ENCODE measurements around the gene SH3GLB2. TPM values are rescaled to one million over a fixed set of nuclear protein-coding genes. Genes with fewer than 3 reads are reported as not detected.
A peak's percentile ranks its signal among the peaks of the same experiment; 100 is the strongest.

Gene SH3GLB2
- total RNA-seq, 5 donors from 2014 or later (not counting 1 experiment from before 2014, with no cell fraction given): 85.8 to 140 (median 131) TPM

DNA sequence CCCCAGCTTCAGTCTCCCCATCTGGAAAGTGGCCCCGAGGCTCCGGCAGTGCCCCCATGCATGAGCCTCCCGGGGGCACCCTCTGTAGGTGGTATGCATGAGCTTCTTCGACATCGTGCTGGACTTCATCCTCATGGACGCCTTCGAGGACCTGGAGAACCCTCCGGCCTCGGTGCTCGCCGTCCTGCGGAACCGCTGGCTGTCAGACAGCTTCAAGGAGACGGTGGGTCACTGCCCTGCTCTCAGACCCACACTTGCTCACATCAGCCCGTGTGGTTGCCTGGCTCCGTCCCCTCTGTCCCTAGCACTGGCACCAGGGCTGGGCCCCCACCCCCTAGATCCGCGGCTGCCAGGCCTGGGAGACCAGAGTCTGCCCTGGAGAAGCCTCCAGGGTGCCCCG lies 40.0 kb upstream of the SH3GLB2 start:
- H3K9me3 ChIP-seq: no peaks in the 10 kb centered on the region
- CTCF ChIA-PET: no interaction called here

DNA sequence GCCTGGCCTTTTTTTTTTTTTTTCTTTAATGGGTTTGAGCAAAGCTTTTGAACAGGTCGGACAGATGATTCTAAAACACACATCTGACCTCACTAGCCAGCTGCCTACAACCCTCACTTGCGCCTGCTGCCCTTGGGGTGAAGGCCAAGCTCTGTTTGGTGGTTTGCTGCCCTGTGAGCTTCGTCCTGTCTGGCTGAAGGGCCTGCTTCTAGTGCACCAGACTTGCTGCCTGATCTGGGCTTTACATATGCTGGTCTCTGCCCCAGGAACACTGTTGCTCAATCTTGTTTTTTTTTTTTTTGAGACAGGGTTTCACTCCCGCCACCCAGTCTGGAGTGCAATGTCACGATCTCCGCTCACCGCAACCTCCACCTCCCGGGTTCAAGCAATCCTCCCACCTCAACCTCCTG lies 36.4 kb upstream of the SH3GLB2 start:
- H3K27ac ChIP-seq (ENCODE audit: low read length): no peak overlapping the region
- no peak overlapping the region for H3K4me3 ChIP-seq (ENCODE audit: control insufficient read depth in 1 of 2, extremely low read depth in 1 of 2, low read length in 1 of 2)
- CTCF ChIA-PET: interaction anchor here in 1 of 2 donors (0.7 kb wide), 1 partner anchor 222 kb away, joined by 3 read pairs; no protein-coding TSS in a partner anchor
- H3K36me3 ChIP-seq (ENCODE audit: control insufficient read depth in 2 of 2, extremely low read depth in 1 of 2, insufficient read depth in 1 of 2, low read length in 1 of 2): peaks cover 12 to 57% of the 10 kb centered on the region in 2 donors
- Mint-ChIP-seq H3K36me3 (peaks cover 12% of the 10 kb centered on the region), H3K27me3 (no peaks in the 10 kb centered on the region), H3K4me1 (peaks cover 14 to 15% (median 15%) of the 10 kb centered on the region in 3 donors), H3K9me3 (no peaks in the 10 kb centered on the region), H3K27ac (no peak overlapping the region), H3K4me3 (no peak overlapping the region)
- peaks cover 8 to 21% of the 10 kb centered on the region in 2 experiments for H3K4me1 ChIP-seq (ENCODE audit: control insufficient read depth in 1 of 2, extremely low read depth in 1 of 2, insufficient read depth in 2 of 2, low read length in 2 of 2)
- H3K27me3 ChIP-seq (replicated peaks in 1 of 2; ENCODE audit: control insufficient read depth in 2 of 2, extremely low read depth in 1 of 2, insufficient read depth in 2 of 2, low read length in 1 of 2): no peaks in the 10 kb centered on the region
- no peaks in the 10 kb centered on the region for H3K9me3 ChIP-seq
- DNase-seq: no peak
- WGBS (ENCODE audit: insufficient coverage): 97% methylated on average over 7 of the region's 8 CpGs
- POLR2A ChIA-PET: no interaction called here
- no peak for ATAC-seq (replicated peaks in 1 of 4)

More for the DNA sequence above, 40.0 kb upstream of the SH3GLB2 start:
- POLR2A ChIA-PET: no interaction called here
- 97% methylated on average over 11 of the region's 19 CpGs for WGBS (ENCODE audit: insufficient coverage)
- DNase-seq: no peak
- H3K36me3 Mint-ChIP-seq: peaks cover 8% of the 10 kb centered on the region
- H3K9me3 Mint-ChIP-seq: no peaks in the 10 kb centered on the region
- H3K27ac ChIP-seq (ENCODE audit: low read length): peak overlapping the region; percentile 73
- ATAC-seq (replicated peaks in 1 of 4): no peak
- no peak overlapping the region for H3K4me3 ChIP-seq (ENCODE audit: control insufficient read depth in 1 of 2, extremely low read depth in 1 of 2, low read length in 1 of 2)
- peak overlapping the region; percentile 87 to 93 for H3K27ac Mint-ChIP-seq
- peak overlapping the region in 1 of 3 donors; percentile 75 for H3K4me3 Mint-ChIP-seq
- H3K4me1 ChIP-seq (ENCODE audit: control insufficient read depth in 1 of 2, extremely low read depth in 1 of 2, insufficient read depth in 2 of 2, low read length in 2 of 2): peaks cover 31 to 55% of the 10 kb centered on the region in 2 experiments
- H3K27me3 ChIP-seq (replicated peaks in 1 of 2; ENCODE audit: control insufficient read depth in 2 of 2, extremely low read depth in 1 of 2, insufficient read depth in 2 of 2, low read length in 1 of 2): no peaks in the 10 kb centered on the region
- H3K27me3 Mint-ChIP-seq: no peaks in the 10 kb centered on the region
- peaks cover 5 to 37% of the 10 kb centered on the region in 2 donors for H3K36me3 ChIP-seq (ENCODE audit: control insufficient read depth in 2 of 2, extremely low read depth in 1 of 2, insufficient read depth in 1 of 2, low read length in 1 of 2)
- peaks cover 23 to 41% (median 33%) of the 10 kb centered on the region in 3 donors for H3K4me1 Mint-ChIP-seq

DNA sequence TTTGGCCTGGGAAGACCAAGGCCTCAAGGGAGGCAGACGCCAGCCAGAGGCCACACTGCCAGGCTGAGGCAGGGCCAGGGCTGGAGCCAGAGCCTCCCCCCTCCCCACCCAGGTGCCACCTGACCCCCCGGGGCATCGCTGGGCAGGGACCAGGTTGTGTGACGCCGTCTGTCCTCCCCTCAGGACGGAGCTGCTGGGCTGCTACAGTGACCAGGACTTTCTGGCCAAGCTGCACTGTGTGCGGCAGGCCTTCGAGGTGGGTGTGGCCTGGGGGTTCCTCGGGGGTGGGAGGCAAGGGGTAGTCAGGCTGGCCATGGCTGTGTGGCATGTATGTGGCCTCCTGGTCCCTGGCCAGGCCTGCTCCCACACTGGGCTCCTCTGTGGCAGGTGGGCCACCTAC lies 34.9 kb upstream of the SH3GLB2 start:
- H3K27ac ChIP-seq (ENCODE audit: low read length): no peak overlapping the region
- WGBS (ENCODE audit: insufficient coverage): 100% methylated on average over 1 of the region's 9 CpGs
- no peaks in the 10 kb centered on the region for H3K9me3 ChIP-seq
- no peaks in the 10 kb centered on the region for H3K27me3 ChIP-seq (replicated peaks in 1 of 2; ENCODE audit: control insufficient read depth in 2 of 2, extremely low read depth in 1 of 2, insufficient read depth in 2 of 2, low read length in 1 of 2)
- no peak for ATAC-seq (replicated peaks in 1 of 4)
- H3K4me3 Mint-ChIP-seq: no peak overlapping the region
- DNase-seq: no peak
- ChIA-PET CTCF (no interaction called here), POLR2A (interaction anchor here in 1 of 2 donors (0.5 kb wide), 1 partner anchor 129 kb away, joined by 4 read pairs; no protein-coding TSS in a partner anchor)
- H3K36me3 Mint-ChIP-seq: peaks cover 18% of the 10 kb centered on the region
- no peak overlapping the region for H3K27ac Mint-ChIP-seq
- peaks cover 24 to 64% of the 10 kb centered on the region in 2 donors for H3K36me3 ChIP-seq (ENCODE audit: control insufficient read depth in 2 of 2, extremely low read depth in 1 of 2, insufficient read depth in 1 of 2, low read length in 1 of 2)
- no peaks in the 10 kb centered on the region for H3K9me3 Mint-ChIP-seq
- no peaks in the 10 kb centered on the region for H3K27me3 Mint-ChIP-seq
- H3K4me1 ChIP-seq (ENCODE audit: control insufficient read depth in 1 of 2, extremely low read depth in 1 of 2, insufficient read depth in 2 of 2, low read length in 2 of 2): peaks cover 0 to 6% of the 10 kb centered on the region in 2 experiments
- H3K4me1 Mint-ChIP-seq: peaks cover under 1% of the 10 kb centered on the region in 3 donors
- H3K4me3 ChIP-seq (ENCODE audit: control insufficient read depth in 1 of 2, extremely low read depth in 1 of 2, low read length in 1 of 2): no peak overlapping the region

DNA sequence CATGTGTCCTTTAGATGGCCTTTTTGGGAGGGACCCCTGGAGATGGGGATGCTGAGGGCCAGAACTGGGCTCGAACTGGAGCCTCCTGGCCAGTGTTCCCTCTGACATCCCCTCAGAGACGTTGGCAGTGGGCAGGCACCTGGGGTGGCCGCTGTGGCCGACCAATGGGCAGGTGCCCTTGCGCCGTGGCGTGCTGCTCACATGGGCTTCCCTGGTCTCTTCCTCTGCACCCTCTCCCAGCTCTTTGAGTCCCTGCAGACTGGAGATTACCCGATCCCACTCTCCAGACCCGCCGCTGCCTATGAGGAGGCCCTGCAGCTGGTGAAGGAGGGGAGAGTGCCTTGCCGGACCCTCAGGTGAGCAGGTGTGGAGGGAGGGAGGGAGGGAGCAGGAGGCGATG lies 32.9 kb upstream of the SH3GLB2 start:
- Histone ChIP-seq H3K27ac (ENCODE audit: low read length) (no peak overlapping the region), H3K4me3 (ENCODE audit: control insufficient read depth in 1 of 2, extremely low read depth in 1 of 2, low read length in 1 of 2) (no peak overlapping the region), H3K36me3 (ENCODE audit: control insufficient read depth in 2 of 2, extremely low read depth in 1 of 2, insufficient read depth in 1 of 2, low read length in 1 of 2) (peaks cover 24 to 59% of the 10 kb centered on the region in 2 donors), H3K27me3 (replicated peaks in 1 of 2; ENCODE audit: control insufficient read depth in 2 of 2, extremely low read depth in 1 of 2, insufficient read depth in 2 of 2, low read length in 1 of 2) (no peaks in the 10 kb centered on the region), H3K4me1 (ENCODE audit: control insufficient read depth in 1 of 2, extremely low read depth in 1 of 2, insufficient read depth in 2 of 2, low read length in 2 of 2) (no peaks in the 10 kb centered on the region), H3K9me3 (no peaks in the 10 kb centered on the region)
- Mint-ChIP-seq H3K4me3 (no peak overlapping the region), H3K27ac (no peak overlapping the region), H3K27me3 (no peaks in the 10 kb centered on the region), H3K9me3 (no peaks in the 10 kb centered on the region), H3K36me3 (peaks cover 20% of the 10 kb centered on the region), H3K4me1 (no peaks in the 10 kb centered on the region)
- ChIA-PET POLR2A (no interaction called here), CTCF (interaction anchor here in 1 of 2 donors (0.6 kb wide), 1 partner anchor 113 kb away, joined by 5 read pairs; no protein-coding TSS in a partner anchor)
- WGBS (ENCODE audit: insufficient coverage): 96% methylated on average over 4 of the region's 12 CpGs
- ATAC-seq (replicated peaks in 1 of 4) (no peak), DNase-seq (no peak)

DNA sequence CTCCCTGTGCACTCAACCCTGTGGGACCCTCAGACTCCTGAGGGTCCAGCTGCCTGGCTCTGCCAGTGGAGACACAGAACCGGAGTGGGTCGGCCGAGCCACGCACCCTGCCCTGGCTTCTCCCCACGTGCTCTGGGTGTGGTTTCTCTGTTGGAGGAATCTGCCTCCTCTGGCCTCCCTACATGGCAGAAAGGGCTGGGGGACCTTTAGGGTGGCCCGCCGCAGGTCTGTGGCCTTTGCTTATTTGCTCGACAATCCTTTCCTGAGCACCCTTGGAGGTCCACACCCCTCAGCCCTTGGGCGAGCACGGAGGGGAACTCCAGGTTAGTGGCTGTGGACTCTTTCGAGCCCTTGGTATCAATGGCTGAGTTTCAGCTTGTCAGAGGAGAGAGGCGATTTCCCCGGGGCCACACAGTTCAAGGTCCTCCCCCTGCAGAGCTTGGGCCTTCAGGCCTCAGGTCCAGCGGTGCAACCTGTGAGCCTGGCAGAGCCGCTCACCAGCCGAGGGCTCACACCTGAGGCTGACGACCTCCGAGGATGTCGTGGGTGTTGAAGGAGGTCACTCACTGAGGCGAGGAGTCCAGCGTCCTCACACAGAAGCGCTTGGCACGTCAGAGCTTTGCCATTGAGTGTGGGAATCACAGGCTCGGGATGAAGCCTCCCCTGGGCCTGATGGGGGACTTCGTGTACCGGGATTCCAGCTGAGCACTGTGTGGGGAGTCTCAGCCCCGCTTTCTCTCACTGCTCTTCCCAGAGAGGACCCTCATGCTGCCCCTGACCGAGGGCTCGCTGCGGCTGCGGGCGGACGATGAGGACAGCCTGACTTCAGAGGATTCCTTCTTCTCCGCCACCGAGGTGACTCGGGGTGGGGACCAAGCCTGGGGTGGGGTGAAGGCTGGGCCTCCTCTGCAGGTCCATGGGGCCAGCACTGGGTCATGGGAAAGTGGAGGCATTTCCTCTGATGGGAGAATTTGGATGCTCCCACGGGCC lies 32.0 kb upstream of the SH3GLB2 start:
- Mint-ChIP-seq H3K27me3 (no peaks in the 10 kb centered on the region), H3K27ac (no peak overlapping the region), H3K36me3 (peaks cover 20% of the 10 kb centered on the region), H3K4me3 (no peak overlapping the region), H3K4me1 (no peaks in the 10 kb centered on the region), H3K9me3 (no peaks in the 10 kb centered on the region)
- H3K27me3 ChIP-seq (replicated peaks in 1 of 2; ENCODE audit: control insufficient read depth in 2 of 2, extremely low read depth in 1 of 2, insufficient read depth in 2 of 2, low read length in 1 of 2): no peaks in the 10 kb centered on the region
- ATAC-seq (replicated peaks in 1 of 4): no peak
- H3K36me3 ChIP-seq (ENCODE audit: control insufficient read depth in 2 of 2, extremely low read depth in 1 of 2, insufficient read depth in 1 of 2, low read length in 1 of 2): peaks cover 24 to 53% of the 10 kb centered on the region in 2 donors
- no peaks in the 10 kb centered on the region for H3K9me3 ChIP-seq
- ChIA-PET POLR2A (no interaction called here), CTCF (no interaction called here)
- no peak overlapping the region for H3K4me3 ChIP-seq (ENCODE audit: control insufficient read depth in 1 of 2, extremely low read depth in 1 of 2, low read length in 1 of 2)
- no peak overlapping the region for H3K27ac ChIP-seq (ENCODE audit: low read length)
- 97% methylated on average over 31 of the region's 37 CpGs for WGBS (ENCODE audit: insufficient coverage)
- H3K4me1 ChIP-seq (ENCODE audit: control insufficient read depth in 1 of 2, extremely low read depth in 1 of 2, insufficient read depth in 2 of 2, low read length in 2 of 2): no peaks in the 10 kb centered on the region
- DNase-seq: no peak

DNA sequence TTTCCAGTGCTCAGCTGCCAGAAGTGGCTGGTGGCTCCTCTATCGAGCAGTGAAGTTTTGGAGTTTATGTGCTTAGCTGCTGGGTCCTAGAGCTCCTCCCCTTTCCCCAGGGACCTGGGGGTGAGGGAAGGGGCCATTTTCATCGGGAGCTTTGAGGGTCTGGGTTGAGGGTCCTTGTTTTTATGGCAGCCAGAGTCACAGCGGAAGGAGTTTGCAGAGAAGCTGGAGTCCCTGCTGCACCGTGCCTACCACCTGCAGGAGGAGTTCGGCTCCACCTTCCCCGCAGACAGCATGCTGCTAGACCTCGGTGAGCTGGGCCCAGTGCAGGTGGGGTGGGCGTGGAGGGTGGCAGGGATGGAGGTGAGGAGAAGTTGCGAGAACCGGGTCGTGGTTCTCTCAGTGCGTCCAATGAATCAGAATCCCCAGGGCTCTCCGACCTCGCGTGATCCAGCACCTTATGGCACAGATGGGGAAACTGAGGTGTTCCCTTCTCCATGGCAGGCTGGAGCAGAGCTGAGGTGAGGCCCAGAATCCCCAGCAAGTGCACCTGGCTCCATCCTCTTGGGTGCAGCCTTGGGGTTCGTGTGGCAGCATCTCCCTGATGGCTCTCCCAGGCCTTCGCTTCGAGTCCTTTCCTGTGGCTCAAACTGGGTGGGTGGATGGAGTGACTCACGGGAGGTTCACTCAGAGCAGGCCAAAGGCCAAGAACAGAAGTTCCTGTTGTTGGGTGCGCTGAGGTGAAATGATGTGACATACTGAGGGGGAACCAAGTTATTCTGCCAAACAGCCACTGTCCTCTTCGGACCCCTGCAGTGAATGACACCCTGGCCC lies 31.0 kb upstream of the SH3GLB2 start:
- H3K9me3 Mint-ChIP-seq: no peaks in the 10 kb centered on the region
- CTCF ChIA-PET: no interaction called here

More for the DNA sequence above, 31.0 kb upstream of the SH3GLB2 start:
- POLR2A ChIA-PET: interaction anchor here in 1 of 2 donors (0.7 kb wide), 1 partner anchor 64 kb away, joined by 6 read pairs; no protein-coding TSS in a partner anchor
- no peak overlapping the region for H3K4me3 Mint-ChIP-seq
- WGBS (ENCODE audit: insufficient coverage): 96% methylated on average over 12 of the region's 21 CpGs
- H3K27ac ChIP-seq (ENCODE audit: low read length): no peak overlapping the region
- DNase-seq (no peak), ATAC-seq (replicated peaks in 1 of 4) (no peak)
- no peaks in the 10 kb centered on the region for H3K27me3 ChIP-seq (replicated peaks in 1 of 2; ENCODE audit: control insufficient read depth in 2 of 2, extremely low read depth in 1 of 2, insufficient read depth in 2 of 2, low read length in 1 of 2)
- no peaks in the 10 kb centered on the region for H3K9me3 ChIP-seq
- H3K4me3 ChIP-seq (ENCODE audit: control insufficient read depth in 1 of 2, extremely low read depth in 1 of 2, low read length in 1 of 2): no peak overlapping the region
- H3K27ac Mint-ChIP-seq: no peak overlapping the region
- peaks cover 23% of the 10 kb centered on the region for H3K36me3 Mint-ChIP-seq
- H3K4me1 ChIP-seq (ENCODE audit: control insufficient read depth in 1 of 2, extremely low read depth in 1 of 2, insufficient read depth in 2 of 2, low read length in 2 of 2): no peaks in the 10 kb centered on the region
- H3K36me3 ChIP-seq (ENCODE audit: control insufficient read depth in 2 of 2, extremely low read depth in 1 of 2, insufficient read depth in 1 of 2, low read length in 1 of 2): peaks cover 24 to 51% of the 10 kb centered on the region in 2 donors
- no peaks in the 10 kb centered on the region for H3K27me3 Mint-ChIP-seq
- H3K4me1 Mint-ChIP-seq: no peaks in the 10 kb centered on the region

Data from T-cell (primary cell).